ENCODE measurements around the gene STRBP.

DNA sequence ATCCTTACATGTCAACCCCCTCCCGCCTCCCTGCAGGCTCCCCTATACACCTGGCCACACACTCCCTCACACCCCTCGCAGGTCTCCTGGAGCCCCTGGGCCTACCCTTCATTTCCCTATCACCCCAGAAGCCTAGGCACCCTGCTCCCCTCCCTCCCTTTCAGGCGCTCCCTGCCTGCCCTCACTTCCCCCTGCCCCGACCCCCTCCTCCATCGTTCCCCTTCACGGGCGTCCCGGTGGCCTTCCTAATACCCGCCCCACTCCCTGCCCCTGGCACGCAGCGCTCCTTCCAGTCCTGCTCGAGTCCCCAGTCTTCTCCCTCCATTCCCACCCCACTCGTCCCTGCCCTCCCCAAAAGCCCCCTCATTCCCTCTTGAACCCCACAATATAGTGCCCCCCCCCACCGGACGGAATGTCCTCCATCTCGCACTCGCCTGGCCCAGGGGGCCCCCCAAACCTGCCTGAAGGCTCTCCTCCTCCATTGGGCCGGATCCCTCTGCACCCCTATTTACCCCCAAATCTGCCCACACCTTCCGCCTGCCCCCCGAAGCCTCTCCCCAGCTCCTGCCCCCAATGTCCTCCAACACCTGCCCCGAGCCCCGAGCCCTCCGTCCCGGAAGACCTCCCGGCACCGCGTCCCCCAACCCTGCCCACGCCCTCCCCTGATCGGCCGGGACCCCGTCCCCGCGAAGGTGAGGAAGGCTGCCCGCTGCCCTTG lies 746 bp downstream of the STRBP start:
- TF ChIP-seq, protein P1, sequence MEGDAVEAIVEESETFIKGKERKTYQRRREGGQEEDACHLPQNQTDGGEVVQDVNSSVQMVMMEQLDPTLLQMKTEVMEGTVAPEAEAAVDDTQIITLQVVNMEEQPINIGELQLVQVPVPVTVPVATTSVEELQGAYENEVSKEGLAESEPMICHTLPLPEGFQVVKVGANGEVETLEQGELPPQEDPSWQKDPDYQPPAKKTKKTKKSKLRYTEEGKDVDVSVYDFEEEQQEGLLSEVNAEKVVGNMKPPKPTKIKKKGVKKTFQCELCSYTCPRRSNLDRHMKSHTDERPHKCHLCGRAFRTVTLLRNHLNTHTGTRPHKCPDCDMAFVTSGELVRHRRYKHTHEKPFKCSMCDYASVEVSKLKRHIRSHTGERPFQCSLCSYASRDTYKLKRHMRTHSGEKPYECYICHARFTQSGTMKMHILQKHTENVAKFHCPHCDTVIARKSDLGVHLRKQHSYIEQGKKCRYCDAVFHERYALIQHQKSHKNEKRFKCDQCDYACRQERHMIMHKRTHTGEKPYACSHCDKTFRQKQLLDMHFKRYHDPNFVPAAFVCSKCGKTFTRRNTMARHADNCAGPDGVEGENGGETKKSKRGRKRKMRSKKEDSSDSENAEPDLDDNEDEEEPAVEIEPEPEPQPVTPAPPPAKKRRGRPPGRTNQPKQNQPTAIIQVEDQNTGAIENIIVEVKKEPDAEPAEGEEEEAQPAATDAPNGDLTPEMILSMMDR (IDR thresholded peaks at IDR 0.05), result no peak
- TF ChIP-seq POLR2A (IDR thresholded peaks at IDR 0.05), result no peak
